Suprapubic skin (tissue), 3 donors: ENCODE data around the gene DCP1A.

ENCODE experiments used
- POLR2AphosphoS5 ChIP-seq, 3 donors: sonication (generic); formaldehyde crosslinking; IDR thresholded peaks; one replicate each; pipeline ENCODE4 v1.6.1; 2017; ENCODE audit warnings: antibody characterized with exemption in 3 of 3
- TF ChIP-seq, protein P1 (sequence below), 2 donors: fragments of 200-600 bp in 1 of 2; fragments of 450-650 bp in 1 of 2; sonication (generic) in 1 of 2; IDR thresholded peaks; one replicate each; pipeline ENCODE4 v1.5.1; 2016 to 2019; ENCODE audit warnings: antibody characterized with exemption in 2 of 2, mild to moderate bottlenecking in 1 of 2, moderate library complexity in 1 of 2

DNA sequence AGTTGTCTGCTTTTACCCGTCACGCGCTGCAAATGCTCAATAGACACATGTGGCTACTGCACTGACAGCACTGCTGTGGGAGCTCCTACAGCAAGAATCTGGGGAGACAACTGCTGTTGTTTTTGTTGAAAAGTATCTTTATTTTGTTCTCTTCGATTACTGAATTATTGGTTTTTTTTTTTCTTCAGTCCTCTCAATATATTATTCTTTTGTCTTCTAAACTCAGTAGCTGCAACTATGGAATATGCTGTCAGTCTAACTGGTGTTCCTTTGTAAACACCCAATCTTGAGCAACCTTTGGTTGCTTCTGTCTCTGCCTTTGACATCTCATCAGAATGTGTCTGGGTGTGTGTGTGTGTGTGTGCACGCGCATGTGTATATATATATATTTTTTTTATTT, 12.6 kb downstream of the DCP1A start:
- TF ChIP-seq, protein P1, sequence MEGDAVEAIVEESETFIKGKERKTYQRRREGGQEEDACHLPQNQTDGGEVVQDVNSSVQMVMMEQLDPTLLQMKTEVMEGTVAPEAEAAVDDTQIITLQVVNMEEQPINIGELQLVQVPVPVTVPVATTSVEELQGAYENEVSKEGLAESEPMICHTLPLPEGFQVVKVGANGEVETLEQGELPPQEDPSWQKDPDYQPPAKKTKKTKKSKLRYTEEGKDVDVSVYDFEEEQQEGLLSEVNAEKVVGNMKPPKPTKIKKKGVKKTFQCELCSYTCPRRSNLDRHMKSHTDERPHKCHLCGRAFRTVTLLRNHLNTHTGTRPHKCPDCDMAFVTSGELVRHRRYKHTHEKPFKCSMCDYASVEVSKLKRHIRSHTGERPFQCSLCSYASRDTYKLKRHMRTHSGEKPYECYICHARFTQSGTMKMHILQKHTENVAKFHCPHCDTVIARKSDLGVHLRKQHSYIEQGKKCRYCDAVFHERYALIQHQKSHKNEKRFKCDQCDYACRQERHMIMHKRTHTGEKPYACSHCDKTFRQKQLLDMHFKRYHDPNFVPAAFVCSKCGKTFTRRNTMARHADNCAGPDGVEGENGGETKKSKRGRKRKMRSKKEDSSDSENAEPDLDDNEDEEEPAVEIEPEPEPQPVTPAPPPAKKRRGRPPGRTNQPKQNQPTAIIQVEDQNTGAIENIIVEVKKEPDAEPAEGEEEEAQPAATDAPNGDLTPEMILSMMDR (IDR thresholded peaks at IDR 0.05), result no peak
- TF ChIP-seq POLR2AphosphoS5 (IDR thresholded peaks at IDR 0.05), result no peak
